NK-92 (cell line): ENCODE measurements around the gene RFTN1.
"Not testable (repeated sequence)": the region's sequence is repeated elsewhere in the genome, so short reads cannot be mapped to it uniquely, and the experiment has no call there.

Experiments
- DNase-seq: peaks from one replicate; lab custom pipeline; 2025; ENCODE audit not compliant: unreplicated experiment; lab: John Stamatoyannopoulos, UW

The RFTN1 gene

DNA sequence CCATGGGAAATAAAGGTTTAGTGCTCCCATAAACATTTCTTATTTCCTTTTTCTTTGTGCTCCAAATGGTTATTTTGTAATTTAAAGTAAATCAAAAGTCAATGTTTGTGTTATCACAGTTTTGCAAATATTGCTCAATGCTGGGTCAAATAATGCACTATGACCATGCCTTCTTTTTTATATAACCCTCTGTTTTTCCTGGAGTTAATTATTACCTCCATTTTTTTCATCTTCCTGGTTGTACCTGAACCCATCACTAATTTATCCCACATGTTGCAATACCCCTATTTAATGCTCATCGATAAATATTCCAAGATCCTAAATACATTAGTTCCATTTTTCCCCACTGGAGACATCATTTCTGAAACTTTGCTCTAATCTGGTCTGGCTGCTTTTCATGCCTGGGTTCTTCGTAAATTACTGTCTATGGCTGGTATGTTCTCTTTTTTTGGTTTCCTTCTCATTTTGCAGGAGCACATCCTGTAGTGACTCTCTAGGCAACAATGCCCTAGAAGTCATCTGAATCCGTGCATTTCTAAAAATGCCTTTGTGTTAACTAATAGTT lies 182.1 kb downstream of the RFTN1 start:
- no peak for DNase-seq

DNA sequence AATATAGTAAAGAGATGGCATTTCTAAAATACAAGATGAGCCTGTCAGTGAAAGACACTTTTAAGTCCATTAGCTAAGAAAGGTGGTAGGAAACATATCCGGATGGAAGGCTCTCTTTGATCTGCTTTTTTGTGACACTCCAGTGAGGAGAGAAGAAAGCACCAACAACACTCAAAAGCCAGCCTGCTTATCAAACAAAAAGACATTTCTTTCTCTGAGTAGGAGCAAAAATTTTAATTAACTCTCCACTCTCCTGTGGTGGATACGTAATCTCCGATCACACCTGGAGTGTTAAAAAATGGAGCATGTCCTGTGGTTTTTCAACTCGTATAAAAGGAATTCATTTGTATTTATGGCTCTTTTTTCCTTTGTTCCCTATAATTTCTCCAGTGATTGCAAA lies 183.1 kb downstream of the RFTN1 start:
- no peak for DNase-seq

DNA sequence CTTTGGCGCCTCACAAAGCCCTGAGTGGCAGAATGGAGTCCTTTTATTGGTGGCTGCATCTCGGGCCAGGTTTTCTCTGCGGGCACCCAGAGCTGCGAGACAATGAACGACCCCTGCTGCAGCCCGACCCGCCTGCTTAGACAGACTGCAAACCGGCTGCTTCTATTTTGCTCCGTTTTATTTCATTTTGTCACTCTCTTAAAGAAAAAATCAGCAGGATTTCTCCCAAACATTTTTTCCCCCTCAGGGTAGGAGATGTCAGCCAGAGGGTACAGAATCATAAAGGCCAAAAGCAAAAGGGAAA lies 183.7 kb downstream of the RFTN1 start:
- no peak for DNase-seq

DNA sequence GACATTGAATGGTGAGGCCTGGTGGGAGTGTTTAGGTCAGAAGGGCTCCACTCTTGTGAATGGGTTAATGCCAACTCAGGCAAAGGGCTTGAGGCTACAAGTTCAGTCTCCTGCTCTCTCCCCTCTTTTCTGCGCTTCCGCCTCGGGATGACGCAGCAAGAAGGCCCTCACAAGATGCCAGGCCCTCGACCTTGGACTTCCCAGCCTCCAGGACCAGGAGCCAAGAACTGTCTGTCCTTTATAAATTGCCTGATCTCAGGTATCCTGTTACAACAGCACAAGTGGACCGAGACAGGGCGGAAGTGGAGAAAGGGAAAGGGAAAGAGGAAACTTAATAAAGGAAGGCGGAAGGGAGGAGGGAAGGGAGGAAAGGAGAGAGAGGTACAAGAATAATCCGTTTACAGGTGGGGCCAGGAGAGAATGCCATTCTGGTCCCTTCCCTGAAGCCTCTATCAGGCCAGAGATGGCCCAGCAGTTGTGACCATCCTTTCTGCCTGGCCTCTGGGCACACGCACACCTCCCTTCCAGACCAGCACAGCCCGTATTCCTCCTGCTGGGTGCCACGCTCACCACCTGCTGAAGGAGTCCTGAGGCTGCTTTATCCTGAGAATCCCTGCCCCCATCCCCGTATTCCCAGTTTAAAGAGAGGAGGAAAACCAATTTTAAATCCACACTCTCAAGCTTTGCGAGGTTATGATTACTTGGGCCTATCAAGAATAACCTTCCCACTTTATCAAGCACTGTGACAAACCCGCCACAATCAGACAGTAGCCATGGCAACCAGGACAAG lies 184.3 kb downstream of the RFTN1 start:
- DNase-seq = no peak

DNA sequence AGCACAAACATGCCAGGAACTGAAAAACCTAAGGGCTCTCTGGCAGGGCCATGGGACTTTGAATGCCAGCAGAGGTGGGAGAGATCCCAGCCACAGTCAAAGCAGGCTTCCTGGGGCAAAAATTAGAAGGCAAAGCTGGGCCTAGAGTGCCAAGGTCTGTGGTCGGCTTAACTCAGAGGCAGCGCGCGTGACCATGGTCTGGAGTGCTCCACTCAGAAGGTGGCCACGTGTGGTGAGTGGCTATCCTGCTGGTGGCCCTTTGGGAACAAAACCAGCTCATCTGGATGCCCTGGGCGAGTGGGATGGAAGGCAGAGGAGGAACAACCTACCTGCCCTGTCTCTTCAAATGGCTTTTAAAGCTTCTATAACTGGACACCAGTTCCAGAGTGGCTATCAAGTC lies 185.4 kb downstream of the RFTN1 start:
- no peak for DNase-seq

DNA sequence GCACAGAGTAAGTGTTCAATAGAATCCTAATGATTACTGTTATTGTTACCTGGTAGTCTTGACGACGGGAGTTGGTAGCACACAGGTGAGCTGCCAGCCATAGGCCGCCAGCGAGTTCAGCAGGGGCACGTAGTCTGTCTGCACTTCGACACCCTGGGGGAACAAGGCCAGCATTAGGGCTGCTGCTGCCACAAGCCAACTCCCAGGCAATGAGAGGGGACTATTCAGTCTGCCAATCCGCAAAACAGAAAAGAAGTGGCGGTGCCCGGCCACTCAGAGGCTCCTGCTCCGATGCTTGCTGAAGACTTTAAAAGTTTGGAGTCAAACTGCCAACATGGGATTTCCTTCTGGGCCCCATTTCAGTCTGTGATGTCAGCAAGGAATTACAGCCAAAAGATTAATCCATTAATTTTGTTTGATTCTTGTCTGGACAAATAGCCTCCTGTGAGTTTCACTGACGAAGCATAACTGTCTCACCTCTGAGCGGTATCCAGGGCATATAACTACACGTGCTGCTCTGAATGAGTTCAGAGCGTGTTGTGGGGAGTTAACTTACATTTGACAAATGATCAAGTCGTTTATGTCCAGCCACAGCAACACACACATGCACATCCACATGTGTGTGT lies 186.7 kb downstream of the RFTN1 start:
- no peak for DNase-seq

DNA sequence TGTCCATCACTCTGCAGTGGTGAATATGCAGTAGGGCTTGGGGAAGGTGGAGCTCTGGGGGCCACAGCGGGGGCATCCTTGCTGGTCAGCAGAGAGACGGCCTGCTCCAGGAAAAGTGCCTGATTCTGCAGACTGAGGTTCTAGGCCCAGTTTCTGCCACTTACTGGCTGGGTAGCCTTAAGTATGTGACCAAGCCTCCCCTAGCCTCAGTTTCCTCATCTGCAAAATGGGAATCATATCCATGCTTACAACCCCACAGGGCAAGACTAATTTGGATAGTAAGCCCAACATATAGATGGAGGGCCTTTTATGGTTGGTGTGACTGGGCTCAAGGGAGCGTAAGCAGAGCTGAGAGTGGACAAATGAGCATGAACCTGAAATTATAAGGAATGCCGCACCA lies 187.6 kb downstream of the RFTN1 start:
- DNase-seq = no peak

DNA sequence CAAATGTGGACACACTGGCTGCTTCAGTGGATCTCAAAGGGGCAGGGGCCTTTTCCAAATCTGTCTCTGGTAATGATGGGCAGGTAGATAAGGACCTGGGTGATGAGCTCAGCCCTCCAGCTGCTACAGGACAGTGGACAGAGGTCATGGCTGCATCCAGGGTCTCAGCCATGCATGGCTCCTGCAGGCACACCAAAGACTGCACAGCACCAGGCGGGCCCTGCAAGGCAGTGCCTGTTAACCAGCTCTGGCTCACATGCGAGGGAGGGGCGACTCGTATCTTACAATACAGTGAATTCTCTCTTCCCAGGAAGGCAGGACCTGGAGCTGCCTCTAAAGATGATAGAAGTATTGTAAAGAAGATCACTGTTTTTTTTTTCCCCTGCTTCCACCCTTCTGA lies 189.8 kb downstream of the RFTN1 start:
- no peak for DNase-seq

DNA sequence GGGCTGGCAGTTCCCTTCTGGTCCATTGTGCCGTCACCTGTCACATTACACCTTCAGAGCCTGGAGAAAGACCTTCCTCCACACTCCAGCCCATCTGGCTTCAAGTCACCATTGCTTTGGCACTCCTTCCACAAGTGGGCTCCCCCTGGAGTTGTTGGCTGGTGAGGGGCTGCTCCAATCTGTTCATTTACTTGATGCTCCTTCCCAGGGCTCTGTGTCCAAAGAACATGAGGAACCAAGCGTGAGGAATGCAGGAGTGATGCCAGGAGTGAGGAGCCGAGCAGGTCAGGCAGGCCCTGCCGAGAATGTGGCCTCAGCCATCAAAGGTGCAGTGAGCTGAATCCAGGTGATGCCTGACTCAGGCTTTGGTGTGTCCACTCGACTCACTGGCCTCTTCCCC lies 191.3 kb downstream of the RFTN1 start:
- DNase-seq = no peak

DNA sequence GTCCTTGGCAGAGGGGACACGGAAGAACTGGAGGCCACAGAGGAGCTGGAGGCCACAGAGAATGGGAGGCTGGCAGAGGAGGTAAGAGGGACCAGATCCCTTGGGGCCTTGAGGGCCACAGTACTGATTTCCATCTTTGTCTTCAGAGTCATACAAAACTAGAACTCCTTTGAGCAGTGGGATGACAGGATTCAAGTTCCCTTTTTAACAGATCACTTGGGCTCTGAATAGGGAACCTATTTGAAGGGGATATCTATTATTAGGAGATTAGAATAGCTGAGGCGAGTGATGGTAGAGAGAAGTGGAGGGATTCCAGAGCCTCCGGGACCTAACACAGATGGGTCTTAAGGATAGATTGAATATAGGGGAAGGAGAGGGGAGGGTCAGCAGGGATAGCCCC lies 192.8 kb downstream of the RFTN1 start:
- no peak for DNase-seq

DNA sequence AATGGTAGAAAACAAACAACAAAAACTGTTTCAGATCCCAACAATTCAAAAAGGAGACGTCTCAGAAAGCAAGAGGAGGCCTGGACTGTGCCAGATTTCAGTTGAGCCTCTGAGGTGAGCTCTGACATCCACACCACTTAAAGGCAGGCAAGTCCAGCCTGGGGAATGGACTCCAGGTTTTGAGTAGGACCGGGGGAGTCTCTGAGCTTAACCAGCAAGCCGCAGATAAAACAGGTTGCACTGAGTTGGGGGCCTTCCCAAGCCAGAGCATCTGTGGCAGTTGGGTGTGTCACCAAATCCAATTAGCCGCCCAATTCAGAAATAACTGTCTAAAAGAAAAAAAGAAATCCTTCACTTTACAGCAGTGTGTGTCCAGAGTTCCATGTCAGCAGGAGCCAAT lies 193.8 kb downstream of the RFTN1 start:
- no peak for DNase-seq

DNA sequence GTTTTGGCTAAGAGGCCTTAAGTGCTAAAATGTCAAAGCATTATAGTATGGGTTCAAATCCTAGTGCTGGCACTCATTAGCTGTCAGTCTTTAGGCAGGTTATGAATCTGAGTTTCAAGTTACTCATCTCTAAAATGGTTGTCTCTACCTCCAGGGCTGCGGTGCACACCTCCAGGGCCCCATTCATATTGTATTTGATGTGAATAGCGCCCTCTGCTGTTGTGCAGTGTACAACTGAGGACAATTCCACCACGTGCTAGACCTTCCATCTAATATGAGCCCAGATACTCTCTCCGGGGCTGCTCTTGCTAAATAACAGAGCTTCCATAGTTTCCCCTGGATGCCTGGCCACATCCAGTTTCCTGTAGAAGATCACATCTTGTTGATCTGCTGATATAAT lies 194.2 kb downstream of the RFTN1 start:
- DNase-seq = no peak

DNA sequence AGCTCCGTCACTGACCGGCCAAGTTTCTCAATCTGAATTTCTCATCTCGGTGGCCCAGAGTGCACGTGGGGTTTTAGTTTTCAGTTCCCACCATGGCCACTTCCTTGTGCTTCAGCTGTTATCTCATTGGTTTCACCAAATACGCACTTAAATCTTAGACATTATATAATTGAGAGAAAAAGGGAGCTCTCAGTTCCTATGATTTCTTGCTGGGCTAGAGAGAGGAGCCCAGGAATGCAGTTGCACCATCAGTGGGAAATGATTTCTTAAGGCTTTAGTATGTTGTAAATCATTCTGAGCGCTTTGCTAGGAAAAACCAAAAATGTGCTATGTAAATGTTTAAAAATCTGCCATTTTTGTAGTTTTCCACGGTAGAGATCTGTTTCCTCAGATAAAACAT lies 195.3 kb downstream of the RFTN1 start:
- DNase-seq = no peak

DNA sequence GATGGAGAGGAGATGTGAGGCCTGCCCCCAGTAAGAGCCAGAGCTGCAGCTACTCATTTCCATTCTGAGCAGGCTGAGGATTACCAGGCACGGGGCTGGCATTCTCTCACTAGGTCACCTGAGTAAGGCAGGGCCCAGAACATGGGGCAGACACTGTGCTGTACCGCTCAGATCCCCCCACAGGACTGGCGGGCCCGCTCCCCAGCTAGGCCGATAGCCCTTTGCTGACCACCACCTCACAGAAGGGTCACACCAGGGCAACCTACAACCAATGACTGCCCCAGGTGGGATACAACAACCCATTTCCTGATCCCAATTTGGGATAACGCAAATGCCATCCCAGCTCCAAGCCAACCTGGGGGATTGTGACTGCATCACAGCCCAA lies 195.9 kb downstream of the RFTN1 start:
- DNase-seq = no peak

DNA sequence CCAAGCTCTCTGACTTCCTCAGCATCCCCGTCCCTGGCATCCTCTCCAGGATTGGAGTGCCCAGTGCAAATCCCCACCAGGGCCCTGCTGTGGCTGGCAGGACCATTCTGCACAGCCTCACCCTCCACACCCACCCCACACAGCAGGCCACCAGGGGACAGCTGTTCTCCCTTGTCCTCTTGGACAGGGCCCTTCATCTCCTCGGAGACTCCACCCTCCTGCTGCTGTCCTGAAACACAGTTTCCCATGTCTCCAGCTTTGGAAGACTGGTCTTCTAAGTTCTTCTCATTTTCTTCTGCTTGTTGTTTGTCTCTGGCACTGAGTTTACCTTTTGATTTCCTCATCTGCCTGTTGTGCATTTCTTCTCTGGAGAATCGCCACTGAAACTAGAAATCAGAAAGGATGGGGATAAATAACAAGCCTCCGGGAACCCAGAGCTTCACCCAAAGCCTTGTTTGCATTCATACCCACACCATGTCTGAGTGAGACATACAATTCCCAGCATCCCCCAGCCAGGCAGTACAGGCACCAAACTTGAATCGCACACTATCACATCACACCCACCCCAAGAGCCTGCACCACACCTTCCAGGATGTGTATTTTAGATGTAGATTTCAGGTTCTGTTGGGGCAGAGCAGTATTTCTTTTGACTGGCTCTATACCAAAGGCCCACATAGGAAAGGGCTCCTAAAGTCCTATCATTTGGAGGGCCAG lies 196.5 kb downstream of the RFTN1 start:
- DNase-seq = no peak

DNA sequence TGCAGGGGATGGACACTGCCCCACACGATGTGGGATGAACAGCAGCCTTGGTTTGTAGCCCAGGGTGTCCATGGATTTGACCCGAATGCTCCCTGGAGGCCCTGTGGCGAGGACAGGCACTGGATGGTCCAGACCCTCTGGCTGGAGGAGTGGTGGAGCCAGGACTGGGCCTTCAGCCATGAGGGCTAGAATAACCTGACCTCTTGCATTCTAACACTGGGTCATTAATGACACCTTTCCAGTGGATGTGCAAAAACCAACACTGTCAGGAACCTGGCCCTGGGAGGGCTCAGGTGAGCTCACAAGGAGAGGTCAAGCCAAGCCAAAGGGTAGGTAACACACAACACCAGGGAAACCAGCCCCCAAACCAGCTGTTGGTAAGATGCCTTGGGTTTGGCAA lies 197.1 kb downstream of the RFTN1 start:
- DNase-seq = no peak

DNA sequence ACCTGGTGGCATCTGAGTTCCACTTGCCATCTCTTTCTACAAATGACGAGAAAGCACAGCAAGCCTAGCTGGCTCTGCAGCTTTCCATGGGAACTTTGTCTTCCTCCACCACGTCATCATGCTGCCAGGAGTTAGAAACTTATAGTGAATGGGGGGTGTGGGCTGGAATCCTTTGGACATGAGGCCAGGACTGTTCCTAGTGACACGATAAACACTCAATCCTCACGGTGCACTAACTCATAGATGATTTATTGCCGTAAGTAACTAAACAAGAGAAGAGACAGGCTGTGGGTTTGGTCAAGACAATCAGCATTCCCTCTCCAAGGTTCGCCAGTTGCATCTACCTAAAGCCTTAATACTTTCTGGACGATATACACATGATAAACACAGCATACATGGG lies 197.9 kb downstream of the RFTN1 start:
- no peak for DNase-seq

DNA sequence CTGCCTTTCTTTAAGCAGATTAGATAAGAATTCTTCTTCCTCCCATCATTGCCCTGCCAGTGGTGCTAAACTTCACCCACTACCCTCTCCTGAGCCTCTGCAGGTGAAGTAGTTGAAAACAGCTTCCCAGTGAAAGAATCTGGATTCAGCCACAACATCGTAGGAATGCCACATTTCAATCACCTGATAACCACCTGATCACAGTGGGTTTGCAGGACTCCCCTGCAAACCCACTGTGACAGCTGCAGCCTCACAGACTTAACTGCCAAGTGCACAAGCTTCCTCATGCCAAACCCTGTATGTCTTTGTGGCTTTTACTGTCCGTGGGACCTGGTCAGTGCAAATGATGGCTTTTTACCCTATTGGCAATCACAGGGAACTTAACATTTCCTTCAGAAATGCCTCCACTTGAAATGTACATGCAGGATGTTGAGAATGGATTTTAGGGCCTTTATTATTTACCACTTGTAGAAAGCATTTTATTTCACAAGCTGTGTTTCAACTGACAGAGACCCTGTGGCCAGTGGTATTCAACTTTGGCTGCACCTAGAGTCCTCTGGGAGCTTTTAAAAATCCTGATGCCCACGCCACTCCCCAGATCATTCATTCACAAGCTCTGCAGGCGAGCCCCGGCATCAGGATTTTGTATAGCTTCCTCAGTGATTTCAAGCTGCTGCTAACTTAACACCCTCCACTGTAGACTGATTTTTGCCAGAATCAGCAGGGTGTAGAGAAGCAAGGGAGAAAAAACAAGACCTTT lies 199.4 kb downstream of the RFTN1 start:
- no peak for DNase-seq

DNA sequence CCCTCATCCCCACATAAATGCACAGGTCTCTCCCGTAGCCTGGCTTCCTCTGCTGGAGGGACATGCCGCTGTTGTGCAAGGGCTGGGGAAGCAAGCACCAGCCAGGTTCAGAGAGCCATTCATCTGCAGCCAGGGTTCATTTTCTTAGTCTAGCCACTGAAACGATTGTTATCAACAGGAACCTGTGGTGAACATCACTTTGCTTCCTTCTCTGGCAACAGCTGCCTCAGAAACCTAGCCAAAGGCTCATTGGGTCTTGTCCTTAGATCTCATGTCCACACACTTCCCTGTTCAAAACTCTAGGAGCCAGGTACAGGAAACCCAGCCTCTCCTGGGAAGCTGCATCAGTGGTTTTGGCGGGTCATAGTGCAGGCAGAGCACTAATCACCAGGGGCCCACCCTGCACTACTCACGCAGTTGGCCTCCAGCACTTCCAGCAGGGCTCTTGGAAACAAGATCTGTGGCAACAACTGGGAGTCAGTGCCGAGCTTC lies 201.5 kb downstream of the RFTN1 start:
- DNase-seq = no peak

DNA sequence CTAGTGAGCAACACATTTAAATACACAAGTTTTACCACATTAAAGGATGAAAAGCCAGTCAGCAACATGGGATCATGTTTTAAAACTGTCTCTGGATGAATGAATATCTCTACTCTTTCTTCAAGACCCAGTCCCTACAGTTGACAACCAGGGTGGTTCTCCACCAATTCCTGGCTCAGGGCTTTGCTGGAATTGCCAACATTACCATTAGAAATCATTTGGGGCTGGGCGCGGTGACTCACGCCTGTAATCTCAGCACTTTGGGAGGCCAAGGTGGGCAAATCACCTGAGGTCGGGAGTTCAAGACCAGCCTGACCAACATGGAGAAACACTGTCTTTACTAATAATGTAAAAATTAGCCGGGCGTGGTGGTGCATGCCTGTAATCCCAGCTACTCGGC lies 203.0 kb downstream of the RFTN1 start:
- DNase-seq = not testable (repeated sequence)

DNA sequence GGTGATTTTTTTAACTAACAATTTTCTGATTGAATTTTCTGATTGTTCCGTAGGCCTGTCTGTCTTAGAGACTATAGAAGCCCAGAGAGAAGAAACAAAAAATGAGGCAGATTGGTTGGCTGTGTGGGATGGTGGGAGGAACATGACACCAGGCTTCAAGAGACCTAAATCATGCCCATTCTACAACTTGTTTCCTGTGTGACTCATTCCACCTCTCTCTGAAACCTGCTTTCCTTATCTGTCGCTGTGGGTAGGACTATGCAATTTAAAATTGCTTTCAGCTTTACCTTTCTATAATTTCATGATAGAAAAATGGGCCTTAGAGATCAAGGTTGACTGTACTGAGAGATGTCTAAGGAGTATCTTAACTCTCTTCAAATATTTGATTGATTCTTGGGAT lies 203.9 kb downstream of the RFTN1 start:
- no peak for DNase-seq
